Mucosa of descending colon (tissue), 3 donors: ENCODE data around the gene NRG4. TPM values are rescaled to one million over a fixed set of nuclear protein-coding genes. Genes with fewer than 3 reads are reported as not detected.
"Not testable (repeated sequence)": the region's sequence is repeated elsewhere in the genome, so short reads cannot be mapped to it uniquely, and the experiment has no call there.

Experiments used
- ATAC-seq: fragments of 200-7000 bp; cut with Tn5 transposase; one replicate; pipeline ENCODE4 v1.9.1; 2020; ENCODE audit warnings: mild to moderate bottlenecking, moderate library complexity
- DNase-seq, 3 donors: peaks; one replicate each; pipeline ENCODE4 v3.0.0-alpha.2; 2020
- H3K36me3 ChIP-seq: fragments of 200-600 bp; one replicate; pipeline ENCODE4 v1.8.0; 2021; ENCODE audit warnings: low read depth, mild to moderate bottlenecking
- H3K4me1 ChIP-seq: fragments of 200-600 bp; one replicate; pipeline ENCODE4 v1.8.0; 2021; ENCODE audit warnings: low read depth, mild to moderate bottlenecking
- H3K4me3 ChIP-seq: fragments of 200-600 bp; one replicate; pipeline ENCODE4 v1.8.0; 2021; ENCODE audit warnings: mild to moderate bottlenecking
- H3K9me3 ChIP-seq: fragments of 200-600 bp; one replicate; pipeline ENCODE4 v1.8.0; 2021; ENCODE audit warnings: mild to moderate bottlenecking
- intact Hi-C, 2 donors: fragments of 100-400 bp; cut with DNase I in 1 of 2; cut with micrococcal nuclease in 1 of 2; formaldehyde crosslinking; loops; one replicate each; pipeline versions ENCODE4 v1.11.0 to v1.11.1; 2022; cut with DNase I, micrococcal nuclease
- total RNA-seq, 3 donors: library from RNA; stranded (reverse); fragmentation: NEBNext Ultra II Directional in 2 of 3; extraction: Animal tissue kit (Norgen Biotek cat#: 25700) in 2 of 3; gene quantifications; one replicate each; pipeline versions ENCODE4 v1.2.1 to v1.2.4, GENCODE V29; 2021 to 2023
- TF ChIP-seq, protein P1 (sequence below): fragments of 200-600 bp; IDR thresholded peaks from one replicate; pipeline ENCODE4 v1.8.0; 2022; ENCODE audit warnings: antibody characterized with exemption, mild to moderate bottlenecking
- donor health status: DM: no; HTN: no; CAD: no; lungs with moderate emphysema.
- donor health status: DM: no; HTN: no; CAD: no.
- donor health status: DM: no; HTN: yes; CAD: no.

NRG4 gene
- total RNA-seq, 3 donors from 2014 or later, result 0.95 to 3.3 (median 3.1) TPM

DNA sequence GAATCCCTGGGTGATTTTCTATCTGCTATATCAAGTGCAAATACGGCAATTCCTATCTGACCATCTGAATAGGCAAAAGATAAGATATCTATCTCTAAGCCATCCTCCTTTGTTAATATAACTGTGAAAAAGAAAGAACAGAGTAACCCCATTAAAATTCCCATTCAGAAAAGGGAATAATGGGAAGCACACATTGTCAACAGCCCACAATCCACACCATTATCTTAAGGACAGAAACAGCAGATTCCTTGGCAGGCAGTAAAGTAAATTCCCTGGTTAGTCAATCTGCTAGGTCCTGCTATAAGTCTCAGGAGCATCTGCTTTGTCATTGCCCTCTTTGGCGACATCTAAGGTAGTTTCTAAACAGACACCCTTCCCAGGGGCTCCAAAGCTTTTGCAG is 21.9 kb upstream of the NRG4 start:
- H3K36me3 ChIP-seq, result no peaks in the 10 kb centered on the region
- no peaks in the 10 kb centered on the region for H3K4me1 ChIP-seq
- intact Hi-C loops, result no loop called here
- TF ChIP-seq, protein P1, sequence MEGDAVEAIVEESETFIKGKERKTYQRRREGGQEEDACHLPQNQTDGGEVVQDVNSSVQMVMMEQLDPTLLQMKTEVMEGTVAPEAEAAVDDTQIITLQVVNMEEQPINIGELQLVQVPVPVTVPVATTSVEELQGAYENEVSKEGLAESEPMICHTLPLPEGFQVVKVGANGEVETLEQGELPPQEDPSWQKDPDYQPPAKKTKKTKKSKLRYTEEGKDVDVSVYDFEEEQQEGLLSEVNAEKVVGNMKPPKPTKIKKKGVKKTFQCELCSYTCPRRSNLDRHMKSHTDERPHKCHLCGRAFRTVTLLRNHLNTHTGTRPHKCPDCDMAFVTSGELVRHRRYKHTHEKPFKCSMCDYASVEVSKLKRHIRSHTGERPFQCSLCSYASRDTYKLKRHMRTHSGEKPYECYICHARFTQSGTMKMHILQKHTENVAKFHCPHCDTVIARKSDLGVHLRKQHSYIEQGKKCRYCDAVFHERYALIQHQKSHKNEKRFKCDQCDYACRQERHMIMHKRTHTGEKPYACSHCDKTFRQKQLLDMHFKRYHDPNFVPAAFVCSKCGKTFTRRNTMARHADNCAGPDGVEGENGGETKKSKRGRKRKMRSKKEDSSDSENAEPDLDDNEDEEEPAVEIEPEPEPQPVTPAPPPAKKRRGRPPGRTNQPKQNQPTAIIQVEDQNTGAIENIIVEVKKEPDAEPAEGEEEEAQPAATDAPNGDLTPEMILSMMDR, result no peak
- no peaks in the 10 kb centered on the region for H3K9me3 ChIP-seq
- H3K4me3 ChIP-seq, result no peak overlapping the region
- DNase-seq (no peak), ATAC-seq (no peak)

DNA sequence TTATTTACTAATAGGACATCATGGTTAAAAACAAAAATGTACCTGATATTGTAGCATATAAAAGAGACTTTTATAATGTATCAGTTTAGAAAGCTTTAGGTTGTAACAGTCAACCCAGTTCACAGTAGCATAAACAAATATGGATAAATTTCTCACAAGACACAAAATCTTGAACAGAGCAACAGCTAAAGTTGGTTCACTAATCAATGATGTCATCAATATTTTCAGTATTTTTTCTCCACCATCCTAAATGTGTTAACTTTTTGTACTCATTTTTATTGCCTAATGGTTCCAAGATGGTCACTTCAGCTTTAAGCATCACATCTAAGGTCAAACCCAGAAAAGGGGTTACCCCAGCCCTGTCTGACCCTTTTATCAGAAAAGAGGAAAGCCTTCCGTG is 21.2 kb upstream of the NRG4 start:
- no peaks in the 10 kb centered on the region for H3K36me3 ChIP-seq
- ATAC-seq, result no peak
- no peak for DNase-seq
- no peak overlapping the region for H3K4me3 ChIP-seq
- H3K4me1 ChIP-seq, result no peaks in the 10 kb centered on the region
- intact Hi-C loops, result no loop called here
- TF ChIP-seq, protein P1, result no peak
- no peaks in the 10 kb centered on the region for H3K9me3 ChIP-seq

DNA sequence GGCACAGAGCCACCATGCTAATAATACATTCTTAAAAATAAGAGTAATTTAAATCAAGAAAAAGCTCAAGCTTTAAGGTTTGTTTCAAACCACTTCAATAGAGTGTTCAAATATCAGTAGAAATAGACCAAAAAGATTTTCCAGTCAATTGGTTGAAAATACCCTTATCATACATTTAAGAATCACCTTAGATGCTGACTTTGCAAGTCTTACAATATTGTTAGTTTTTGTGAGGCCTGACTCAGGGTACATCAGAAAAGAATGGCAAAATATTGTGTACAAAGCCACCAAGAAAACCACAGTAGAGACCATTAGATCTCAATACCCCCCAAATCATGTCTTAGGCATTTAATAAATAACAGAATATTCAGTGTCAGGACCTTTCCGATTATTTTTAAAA is 19.8 kb upstream of the NRG4 start:
- no peak for ATAC-seq
- intact Hi-C loops, result no loop called here
- no peaks in the 10 kb centered on the region for H3K4me1 ChIP-seq

DNA sequence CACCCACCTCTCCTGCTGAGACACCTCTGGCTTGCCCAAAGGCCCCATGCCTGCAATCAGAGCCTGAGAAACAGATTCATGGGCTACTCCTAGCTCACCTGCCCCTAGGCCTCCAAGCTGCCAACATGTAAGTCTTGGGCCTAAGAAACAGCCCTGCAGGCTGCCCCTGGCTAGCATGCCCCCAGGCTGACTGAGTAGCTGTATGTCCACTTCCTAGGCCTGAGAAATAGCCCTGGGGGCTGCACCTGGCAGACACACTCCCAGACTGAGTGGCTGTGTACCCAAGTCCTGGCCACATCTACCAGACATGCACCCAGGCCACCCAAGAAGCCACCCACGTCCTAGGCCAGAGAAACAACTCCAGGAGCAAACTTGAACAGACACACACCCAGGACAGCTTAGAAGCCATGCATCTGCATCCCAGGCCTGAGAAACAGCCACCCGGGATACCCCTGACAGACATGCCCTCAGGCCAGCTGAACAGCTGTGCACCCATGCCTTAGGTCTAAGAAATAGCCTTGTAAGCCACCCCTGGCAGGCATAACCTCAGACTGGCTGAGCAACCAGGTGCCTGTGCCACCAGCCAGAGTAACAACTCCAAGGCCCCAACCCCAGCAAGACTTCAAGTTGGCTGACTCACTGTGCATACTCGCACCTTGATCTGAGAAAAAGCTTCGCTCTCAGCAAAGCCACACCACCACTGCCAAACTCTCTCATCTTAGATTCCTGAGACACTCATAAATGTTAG is 12.0 kb upstream of the NRG4 start:
- TF ChIP-seq, protein P1, result no peak
- Histone ChIP-seq H3K4me3 (no peak overlapping the region), H3K36me3 (no peaks in the 10 kb centered on the region), H3K9me3 (peaks cover 8% of the 10 kb centered on the region), H3K4me1 (no peaks in the 10 kb centered on the region)
- no peak for ATAC-seq
- no peak for DNase-seq
- intact Hi-C loops, result no loop called here

More for the DNA sequence above, 19.8 kb upstream of the NRG4 start:
- Histone ChIP-seq H3K4me3 (no peak overlapping the region), H3K9me3 (no peaks in the 10 kb centered on the region), H3K36me3 (no peaks in the 10 kb centered on the region)
- TF ChIP-seq, protein P1, result no peak
- DNase-seq, result no peak

DNA sequence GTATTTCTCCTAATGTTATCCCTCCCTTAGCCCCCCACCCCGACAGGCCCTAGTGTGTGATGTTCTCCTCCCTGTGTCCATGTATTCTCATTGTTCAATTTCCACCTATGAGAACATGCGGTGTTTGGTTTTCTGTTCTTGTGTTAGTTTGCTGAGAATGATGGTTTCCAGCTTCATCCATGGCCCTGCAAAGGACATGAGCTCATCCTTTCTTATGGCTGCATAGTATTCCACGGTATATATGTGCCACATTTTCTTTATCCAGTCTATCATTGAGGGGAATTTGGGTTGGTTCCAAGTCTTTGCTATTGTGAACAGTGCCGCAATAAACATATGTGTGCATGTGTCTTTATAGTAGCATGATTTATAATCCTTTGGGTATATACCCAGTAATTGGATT is 1.2 kb upstream of the NRG4 start:
- intact Hi-C loops, H3K36me3 ChIP-seq, ATAC-seq, H3K9me3 ChIP-seq, DNase-seq, H3K4me1 ChIP-seq, H3K4me3 ChIP-seq: not testable (repeated sequence)

DNA sequence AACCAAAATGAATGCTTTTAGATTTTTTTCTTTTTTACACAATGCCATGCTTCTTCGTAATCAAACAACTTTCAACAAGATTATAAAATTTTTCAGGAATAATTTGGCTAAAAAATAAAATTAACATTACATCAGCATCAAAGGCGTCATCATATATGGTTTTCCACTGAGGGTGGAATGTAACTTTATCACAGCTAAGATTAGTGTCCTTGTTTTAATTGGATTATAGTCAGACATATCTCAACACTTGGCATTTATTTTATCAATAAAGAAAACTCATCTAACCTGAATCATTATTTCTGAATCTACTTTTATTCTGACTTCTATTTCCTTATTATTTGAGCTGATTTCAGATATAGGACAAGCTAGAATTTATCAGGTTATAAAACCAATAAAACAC is 1.6 kb downstream of the NRG4 start:
- H3K4me3 ChIP-seq, result no peak overlapping the region
- peaks cover 7% of the 10 kb centered on the region for H3K4me1 ChIP-seq
- ATAC-seq (no peak), DNase-seq (no peak)
- no peaks in the 10 kb centered on the region for H3K36me3 ChIP-seq
- intact Hi-C loops, result no loop called here
- TF ChIP-seq, protein P1, result no peak
- H3K9me3 ChIP-seq, result no peaks in the 10 kb centered on the region
